ENCODE measurements around the gene ZNF365. TPM values are rescaled to one million over a fixed set of nuclear protein-coding genes. Genes with fewer than 3 reads are reported as not detected.

ZNF365 gene
- total RNA-seq, 4 donors from 2014 or later, result 1.3 TPM; not detected in 3

DNA sequence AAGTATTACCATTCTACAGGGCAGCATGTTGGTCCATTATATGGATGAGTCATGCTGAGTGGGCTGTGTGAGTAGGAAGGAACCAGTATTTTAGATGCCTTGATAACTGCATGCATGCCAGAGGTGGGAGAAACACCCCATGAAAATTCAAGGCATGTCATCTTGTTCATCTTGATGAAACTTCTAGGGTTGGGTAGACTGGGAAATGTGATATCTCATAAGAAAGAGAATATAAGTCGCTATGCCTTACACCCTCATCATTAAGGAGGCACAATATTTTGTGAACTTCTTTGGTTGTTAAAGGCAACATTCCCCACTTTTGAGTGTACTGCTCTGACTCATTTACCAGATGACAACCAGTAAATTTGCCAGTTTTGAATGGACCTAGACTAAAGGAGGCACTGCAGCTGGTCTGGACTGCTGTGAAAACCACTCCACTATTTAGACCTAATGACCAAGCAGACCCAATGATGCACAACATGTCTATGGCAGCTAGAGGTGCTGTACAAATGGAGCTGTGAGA lies 48.0 kb downstream of the ZNF365 start:
- H3K27ac ChIP-seq, result no peak overlapping the region
- H3K9me3 ChIP-seq, result no peaks in the 10 kb centered on the region
- intact Hi-C loops (cut with DNase I; ENCODE audit: low total_unique reads), result no loop called here
- no peak for DNase-seq
- no peaks in the 10 kb centered on the region for H3K27me3 ChIP-seq
- TF ChIP-seq, protein P1, sequence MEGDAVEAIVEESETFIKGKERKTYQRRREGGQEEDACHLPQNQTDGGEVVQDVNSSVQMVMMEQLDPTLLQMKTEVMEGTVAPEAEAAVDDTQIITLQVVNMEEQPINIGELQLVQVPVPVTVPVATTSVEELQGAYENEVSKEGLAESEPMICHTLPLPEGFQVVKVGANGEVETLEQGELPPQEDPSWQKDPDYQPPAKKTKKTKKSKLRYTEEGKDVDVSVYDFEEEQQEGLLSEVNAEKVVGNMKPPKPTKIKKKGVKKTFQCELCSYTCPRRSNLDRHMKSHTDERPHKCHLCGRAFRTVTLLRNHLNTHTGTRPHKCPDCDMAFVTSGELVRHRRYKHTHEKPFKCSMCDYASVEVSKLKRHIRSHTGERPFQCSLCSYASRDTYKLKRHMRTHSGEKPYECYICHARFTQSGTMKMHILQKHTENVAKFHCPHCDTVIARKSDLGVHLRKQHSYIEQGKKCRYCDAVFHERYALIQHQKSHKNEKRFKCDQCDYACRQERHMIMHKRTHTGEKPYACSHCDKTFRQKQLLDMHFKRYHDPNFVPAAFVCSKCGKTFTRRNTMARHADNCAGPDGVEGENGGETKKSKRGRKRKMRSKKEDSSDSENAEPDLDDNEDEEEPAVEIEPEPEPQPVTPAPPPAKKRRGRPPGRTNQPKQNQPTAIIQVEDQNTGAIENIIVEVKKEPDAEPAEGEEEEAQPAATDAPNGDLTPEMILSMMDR (IDR thresholded peaks at IDR 0.05), result no peak
- no peak for TF ChIP-seq POLR2A (IDR thresholded peaks at IDR 0.05)
- H3K4me3 ChIP-seq, result no peak overlapping the region
- H3K36me3 ChIP-seq, result no peaks in the 10 kb centered on the region
- H3K4me1 ChIP-seq, result no peaks in the 10 kb centered on the region

DNA sequence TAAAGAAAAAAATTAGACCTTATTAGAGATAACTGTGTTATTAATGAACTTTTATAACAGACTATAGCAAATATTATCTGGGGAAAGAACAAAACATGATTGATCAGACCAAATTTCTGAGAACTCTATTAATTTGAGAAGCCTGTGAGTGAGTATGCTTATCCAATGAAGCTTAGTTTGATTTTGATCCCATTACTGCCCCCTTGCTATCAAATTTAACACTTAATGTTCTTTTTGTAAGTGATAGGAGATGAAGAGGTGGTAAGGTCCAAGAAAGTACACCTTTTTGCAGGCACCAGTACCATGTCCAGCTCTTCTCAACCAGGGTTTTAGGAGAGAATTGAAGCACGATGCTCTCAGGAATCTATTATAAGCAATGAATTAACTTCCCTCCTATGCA lies 49.9 kb downstream of the ZNF365 start:
- Histone ChIP-seq H3K27me3 (no peaks in the 10 kb centered on the region), H3K4me3 (no peak overlapping the region), H3K36me3 (no peaks in the 10 kb centered on the region), H3K9me3 (no peaks in the 10 kb centered on the region), H3K27ac (no peak overlapping the region), H3K4me1 (no peaks in the 10 kb centered on the region)
- intact Hi-C loops (cut with DNase I; ENCODE audit: low total_unique reads), result no loop called here
- DNase-seq, result no peak
- TF ChIP-seq, protein P1 (IDR thresholded peaks at IDR 0.05), result no peak
- TF ChIP-seq POLR2A (IDR thresholded peaks at IDR 0.05), result no peak

DNA sequence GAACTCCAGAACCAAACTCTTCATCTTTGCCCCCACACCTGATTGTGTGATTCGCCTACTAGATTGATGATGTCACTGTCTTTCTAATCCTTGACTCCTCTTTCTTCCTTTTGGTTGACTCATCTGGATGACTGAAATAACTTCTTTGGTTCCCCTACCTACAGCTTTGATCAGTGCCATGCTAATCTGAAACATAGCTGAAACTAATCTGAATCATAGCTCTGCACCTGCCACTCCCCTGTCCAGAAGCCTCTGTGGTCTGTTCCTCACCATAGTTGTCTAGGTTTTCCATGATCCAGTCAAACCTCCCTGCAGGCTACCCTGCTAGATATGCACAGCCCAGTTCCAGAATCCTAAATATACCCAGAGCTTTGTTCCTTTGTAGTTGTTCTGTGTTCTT lies 51.9 kb downstream of the ZNF365 start:
- no peaks in the 10 kb centered on the region for H3K9me3 ChIP-seq
- DNase-seq, result no peak
- no peaks in the 10 kb centered on the region for H3K4me1 ChIP-seq
- TF ChIP-seq, protein P1 (IDR thresholded peaks at IDR 0.05), result no peak
- intact Hi-C loops (cut with DNase I; ENCODE audit: low total_unique reads), result no loop called here
- H3K36me3 ChIP-seq, result no peaks in the 10 kb centered on the region
- H3K27me3 ChIP-seq, result no peaks in the 10 kb centered on the region
- H3K27ac ChIP-seq, result no peak overlapping the region
- no peak overlapping the region for H3K4me3 ChIP-seq

DNA sequence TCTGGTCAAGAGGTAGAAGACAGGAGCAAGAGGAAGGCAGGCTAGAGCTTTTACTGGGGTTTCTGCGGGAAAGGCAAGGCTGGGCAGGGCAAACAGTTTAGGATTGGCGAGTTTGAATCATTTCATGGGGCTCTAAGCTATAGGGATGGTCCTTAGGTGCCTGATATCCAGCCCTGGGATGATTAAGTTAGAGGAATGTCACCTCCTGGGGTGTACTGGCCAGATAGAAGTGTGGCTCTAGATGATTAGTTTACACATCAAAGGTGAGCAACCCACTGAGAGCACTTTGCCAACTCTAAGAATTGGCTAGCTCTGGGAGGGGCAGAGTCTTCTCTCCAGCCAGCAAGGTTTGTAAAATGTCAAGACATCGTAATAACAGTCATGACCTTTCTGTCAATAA lies 52.4 kb downstream of the ZNF365 start:
- Histone ChIP-seq H3K4me1 (no peaks in the 10 kb centered on the region), H3K27me3 (no peaks in the 10 kb centered on the region), H3K9me3 (no peaks in the 10 kb centered on the region), H3K27ac (no peak overlapping the region), H3K4me3 (no peak overlapping the region), H3K36me3 (no peaks in the 10 kb centered on the region)
- TF ChIP-seq, protein P1 (IDR thresholded peaks at IDR 0.05), result no peak
- no peak for TF ChIP-seq POLR2A (IDR thresholded peaks at IDR 0.05)
- DNase-seq, result no peak
- intact Hi-C loops (cut with DNase I; ENCODE audit: low total_unique reads), result no loop called here

DNA sequence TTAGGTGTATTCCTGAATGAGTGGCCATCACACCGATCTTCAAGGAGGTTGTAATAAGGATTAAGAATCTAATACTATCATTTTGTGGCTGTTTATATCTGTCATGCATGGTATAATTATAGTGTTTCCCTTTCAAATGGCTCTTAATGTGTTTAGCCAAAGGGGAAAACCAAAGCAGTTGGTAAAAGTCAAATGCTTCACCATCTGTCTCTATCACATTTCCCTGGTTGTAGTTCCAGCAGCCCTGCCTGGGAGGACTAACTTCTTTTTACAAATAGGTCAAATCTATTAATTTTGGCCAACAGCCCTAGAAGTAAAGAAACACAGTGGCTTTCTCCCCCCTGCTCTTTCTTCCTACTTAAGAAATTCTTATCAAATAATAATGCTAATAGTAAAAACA lies 56.7 kb downstream of the ZNF365 start:
- no peaks in the 10 kb centered on the region for H3K27me3 ChIP-seq
- H3K27ac ChIP-seq, result no peak overlapping the region
- no peaks in the 10 kb centered on the region for H3K4me1 ChIP-seq
- TF ChIP-seq POLR2A (IDR thresholded peaks at IDR 0.05), result no peak
- TF ChIP-seq, protein P1 (IDR thresholded peaks at IDR 0.05), result no peak
- no peaks in the 10 kb centered on the region for H3K36me3 ChIP-seq
- H3K9me3 ChIP-seq, result no peaks in the 10 kb centered on the region
- no peak overlapping the region for H3K4me3 ChIP-seq
- no peak for DNase-seq
- intact Hi-C loops (cut with DNase I; ENCODE audit: low total_unique reads), result no loop called here

Measured in uterus (tissue), 4 donors.